GM18870 (cell line): ENCODE data around the gene ZNF680.
"Not testable (repeated sequence)": the region's sequence is repeated elsewhere in the genome, so short reads cannot be mapped to it uniquely, and the experiment has no call there.

Experiments
- ATAC-seq: cut with Tn5 transposase; IDR thresholded peaks from one replicate; pipeline ENCODE4 v1.9.1; 2021; ENCODE audit warnings: moderate library complexity; ENCODE audit not compliant: unreplicated experiment

Gene ZNF680

DNA sequence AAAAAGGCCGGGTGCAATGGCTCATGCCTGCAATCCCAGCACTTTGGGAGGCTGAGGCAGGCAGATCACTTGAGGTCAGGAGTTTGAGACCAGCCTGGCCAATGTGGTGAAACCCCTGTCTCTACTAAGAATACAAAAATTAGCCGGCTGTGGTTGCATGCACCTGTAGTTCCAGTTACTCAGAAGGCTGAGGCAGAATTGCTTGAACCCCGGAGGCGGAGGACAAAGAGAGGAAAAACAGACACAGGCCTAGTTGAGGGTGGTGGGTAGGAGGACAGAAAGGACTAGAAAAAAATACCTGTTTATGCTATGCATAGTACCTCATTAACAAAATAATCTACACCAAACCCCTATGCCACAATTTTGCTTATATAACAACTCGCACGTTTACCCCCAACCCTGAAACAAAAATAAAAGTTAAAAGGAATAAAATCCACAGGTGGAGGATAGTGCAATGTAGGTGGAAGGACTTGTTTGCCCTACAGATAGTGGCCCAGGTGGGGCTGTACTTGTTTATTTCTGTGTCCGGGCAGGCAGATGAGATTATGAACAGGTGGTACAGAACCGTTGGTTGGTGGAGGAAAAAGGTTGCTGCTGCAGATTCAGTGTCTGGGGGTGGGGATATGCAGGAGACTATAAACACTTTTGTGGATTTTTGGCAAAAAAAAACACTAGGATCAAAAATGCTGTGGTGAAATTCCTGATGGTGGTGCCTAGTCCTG lies 5.1 kb downstream of the ZNF680 start:
- ATAC-seq, result no peak

DNA sequence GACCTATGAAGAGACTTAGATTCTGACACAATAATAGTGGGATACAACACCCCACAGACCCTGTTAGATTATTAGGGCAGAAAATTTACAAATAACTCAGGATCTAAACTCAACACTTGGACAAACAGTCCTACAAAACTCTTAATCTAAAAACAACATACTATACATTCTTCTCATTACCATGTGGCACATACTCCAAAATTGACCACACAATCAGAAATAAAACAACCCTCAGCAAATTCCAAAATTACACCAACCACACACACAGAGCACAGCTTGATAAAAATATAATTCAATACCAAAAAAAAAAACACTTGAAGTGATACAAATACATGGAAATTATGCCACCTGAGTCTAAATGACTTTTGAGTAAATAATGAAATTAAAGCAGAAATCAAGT lies 7.8 kb downstream of the ZNF680 start:
- no peak for ATAC-seq

GRCh38 chr7:64554188-64554587 lies 8.7 kb downstream of the ZNF680 start:
- not testable (repeated sequence) for ATAC-seq

DNA sequence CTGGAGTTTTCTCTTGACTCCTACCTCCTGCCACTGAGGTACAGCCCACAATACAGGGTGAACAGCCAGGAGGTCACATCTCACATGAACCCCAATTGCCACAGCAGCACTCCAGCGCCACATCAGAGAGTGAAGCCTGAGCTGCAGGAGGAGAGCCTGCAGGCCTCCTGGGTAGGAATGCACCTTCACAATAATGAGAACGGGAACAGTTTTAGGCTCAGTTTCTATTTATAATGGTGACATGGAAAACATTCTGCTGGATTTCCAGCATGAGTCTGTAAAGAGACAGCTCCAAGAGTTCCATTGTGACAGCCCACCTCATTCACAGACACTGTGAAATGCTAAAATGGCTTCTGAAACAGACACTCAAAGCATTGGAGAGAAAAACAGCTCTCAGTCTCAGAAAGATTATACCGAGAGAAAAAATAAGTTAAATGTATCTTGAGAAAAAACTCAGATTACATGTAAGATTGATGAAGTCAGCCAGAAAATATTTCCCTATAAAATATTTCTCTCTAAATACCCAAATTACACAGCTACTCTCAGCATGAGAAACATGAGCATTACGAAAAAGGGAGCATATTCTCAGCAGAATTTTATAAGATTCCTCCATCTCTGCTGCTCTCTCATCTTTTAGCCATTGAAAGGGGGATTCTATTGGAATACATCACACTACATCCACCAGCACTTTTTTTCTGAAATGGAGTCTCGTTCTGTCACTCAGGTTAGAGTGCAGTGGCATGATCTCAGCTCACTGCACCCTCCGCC lies 11.3 kb downstream of the ZNF680 start:
- ATAC-seq, result no peak

DNA sequence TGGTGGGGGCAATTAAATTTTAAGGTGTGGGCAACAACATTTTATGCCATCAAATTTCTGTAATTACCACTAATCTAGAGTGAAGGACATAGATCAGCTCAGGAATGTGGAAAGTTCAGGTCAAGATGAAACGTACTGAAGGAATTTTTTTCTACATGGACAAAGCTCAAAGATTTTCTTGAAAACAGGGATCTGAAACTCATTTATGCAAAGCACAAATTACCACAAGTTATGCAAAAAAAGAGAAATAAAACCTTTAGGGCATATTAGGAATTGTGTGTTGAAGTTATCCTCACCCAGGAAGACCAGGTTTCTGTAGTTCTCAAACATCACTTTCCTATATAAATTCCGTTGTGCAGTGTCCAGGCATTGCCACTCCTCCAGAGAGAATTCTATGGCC lies 18.9 kb downstream of the ZNF680 start:
- ATAC-seq, result no peak

GRCh38 chr7:64541438-64542359 lies 21.2 kb downstream of the ZNF680 start:
- no peak for ATAC-seq

- ATAC-seq, result no peak
Observed at GRCh38 chr7:64533756-64534155, 29.1 kb downstream of the ZNF680 start.

- ATAC-seq, result no peak
Observed at GRCh38 chr7:64528770-64529169, 34.1 kb downstream of the ZNF680 start.

DNA sequence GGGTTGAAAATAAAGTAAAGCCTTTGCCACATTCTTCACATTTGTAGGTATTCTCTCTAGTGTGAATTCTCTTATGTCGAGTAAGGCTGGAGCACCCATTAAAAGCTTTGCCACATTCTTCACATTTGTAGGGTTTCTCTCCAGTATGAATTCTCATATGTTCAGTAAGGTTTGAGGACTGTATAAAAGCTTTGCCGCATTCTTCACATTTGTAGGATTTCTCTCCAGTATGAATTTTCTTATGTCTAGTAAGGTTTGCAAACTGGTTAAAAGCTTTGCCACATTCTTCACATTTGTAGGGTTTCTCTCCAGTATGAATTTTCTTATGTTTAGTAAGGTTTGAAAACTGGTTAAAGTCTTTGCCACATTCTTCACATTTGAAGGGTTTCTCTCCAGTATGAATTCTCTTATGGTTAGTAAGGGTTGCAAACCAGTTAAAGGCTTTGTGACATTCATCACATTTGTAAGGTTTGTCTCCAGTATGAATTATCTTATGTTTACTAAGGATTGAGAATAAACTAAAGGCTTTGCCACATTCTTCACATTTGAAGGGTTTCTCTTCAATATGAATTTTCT lies 41.4 kb downstream of the ZNF680 start:
- no peak for ATAC-seq

DNA sequence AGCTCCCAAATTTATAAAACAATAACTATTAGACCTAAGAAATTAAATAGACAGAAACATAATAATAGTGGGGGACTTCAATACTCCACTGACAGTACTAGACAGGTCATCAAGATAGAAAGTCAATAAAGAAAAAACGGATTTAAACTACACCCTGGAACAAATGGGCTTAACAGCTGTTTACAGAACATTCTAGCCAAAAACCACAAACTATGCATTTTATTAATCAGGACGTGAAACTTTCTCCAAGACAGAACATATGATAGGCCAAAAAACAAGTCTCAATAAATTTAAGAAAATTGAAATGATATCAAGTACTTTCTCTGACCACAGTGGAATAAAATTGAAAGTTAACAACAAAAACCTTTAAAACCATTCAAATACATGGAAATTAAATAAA lies 46.4 kb downstream of the ZNF680 start:
- no peak for ATAC-seq

DNA sequence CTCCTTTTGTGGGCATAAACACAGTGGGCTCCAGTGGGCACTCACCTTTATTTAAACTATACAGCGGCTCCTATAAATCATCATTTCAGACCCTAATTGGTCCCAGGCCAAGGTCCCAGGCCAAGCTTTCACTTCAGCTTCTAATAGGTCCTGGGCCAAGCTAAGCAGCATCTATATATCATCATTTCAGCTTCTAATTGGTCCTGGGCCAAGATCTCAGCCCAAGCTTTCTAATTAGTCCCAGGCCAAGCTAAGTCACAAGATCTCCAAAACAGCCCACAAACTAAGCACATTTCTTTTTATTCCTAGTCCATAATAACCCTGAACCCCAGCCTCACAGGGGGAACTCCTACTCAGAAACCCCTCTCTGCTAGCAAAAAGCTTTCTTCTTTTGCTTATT lies 47.1 kb downstream of the ZNF680 start:
- ATAC-seq, result no peak

DNA sequence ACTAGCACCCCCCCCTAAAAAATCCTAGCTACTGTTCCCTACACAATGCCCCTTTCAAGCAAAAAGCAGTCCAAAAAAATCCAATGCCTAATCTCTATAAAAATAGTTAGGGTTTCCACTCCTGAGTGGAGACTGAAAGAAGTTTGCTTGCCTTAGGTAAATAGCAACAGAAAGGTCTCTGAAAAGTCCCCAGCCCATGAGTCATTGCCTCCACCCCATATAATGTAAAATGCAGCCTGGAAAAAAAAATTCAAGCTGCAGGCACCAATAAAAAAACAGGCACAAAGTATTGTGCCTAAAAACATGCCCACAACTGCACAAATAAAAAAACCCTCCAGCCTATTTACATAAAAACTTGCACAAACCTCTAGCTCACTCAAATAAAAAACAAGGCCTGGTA lies 47.5 kb downstream of the ZNF680 start:
- ATAC-seq, result no peak

GRCh38 chr7:64509583-64509982 lies 53.3 kb downstream of the ZNF680 start:
- ATAC-seq, result no peak

DNA sequence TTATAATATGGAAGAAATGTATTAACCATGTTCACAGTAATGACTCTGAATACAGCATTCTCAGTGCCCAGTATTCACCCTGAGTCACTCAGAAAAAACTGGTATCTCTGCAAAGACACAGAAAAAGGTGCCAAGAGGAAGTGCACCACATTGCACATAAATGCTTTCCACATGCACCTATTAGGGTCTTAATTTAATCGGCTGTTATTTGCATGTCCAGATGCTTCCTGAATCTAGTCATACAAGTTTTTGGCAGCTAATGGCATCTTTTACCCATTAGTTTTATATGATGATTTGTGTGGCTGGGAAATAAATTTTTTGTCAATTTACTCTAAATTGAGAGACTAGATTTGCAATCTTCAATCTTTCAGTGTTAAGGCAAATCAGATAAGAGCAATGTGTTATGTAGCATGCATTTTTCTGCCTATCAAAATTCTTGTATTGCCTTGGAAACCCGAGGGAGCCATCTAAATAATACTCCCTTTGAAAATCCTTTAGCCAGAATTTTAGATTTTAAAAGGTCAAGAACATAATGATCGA lies 58.2 kb downstream of the ZNF680 start:
- no peak for ATAC-seq

- no peak for ATAC-seq
Observed at GRCh38 chr7:64498270-64498669, 64.6 kb downstream of the ZNF680 start.

DNA sequence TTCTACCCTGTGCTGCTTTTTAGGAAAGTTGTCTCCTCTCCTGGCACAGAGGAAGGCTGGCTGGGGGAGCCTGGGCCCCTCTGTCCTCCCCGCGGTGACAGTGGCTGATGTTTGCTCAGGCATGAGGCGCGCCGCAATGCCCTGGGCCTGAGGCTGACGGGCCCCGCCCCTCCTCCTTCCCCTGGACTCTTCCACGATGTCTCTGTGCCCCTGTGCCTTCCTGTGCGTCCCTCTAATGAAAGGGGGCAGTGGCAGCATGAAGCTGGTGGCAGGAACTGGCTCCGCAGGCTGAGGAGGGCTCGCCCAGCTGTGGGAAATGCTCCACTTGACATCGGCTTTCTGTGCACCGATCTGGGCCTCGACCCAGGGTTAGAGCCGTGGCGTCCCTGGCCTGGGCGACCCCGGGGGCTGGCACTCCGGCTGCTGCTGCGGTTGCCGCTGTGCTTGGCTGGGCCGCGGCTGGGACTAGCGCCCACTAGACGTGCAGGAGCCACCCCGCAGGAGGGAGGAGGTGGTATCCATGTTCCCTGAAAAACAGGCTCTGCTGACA lies 67.9 kb downstream of the ZNF680 start:
- ATAC-seq, result no peak

DNA sequence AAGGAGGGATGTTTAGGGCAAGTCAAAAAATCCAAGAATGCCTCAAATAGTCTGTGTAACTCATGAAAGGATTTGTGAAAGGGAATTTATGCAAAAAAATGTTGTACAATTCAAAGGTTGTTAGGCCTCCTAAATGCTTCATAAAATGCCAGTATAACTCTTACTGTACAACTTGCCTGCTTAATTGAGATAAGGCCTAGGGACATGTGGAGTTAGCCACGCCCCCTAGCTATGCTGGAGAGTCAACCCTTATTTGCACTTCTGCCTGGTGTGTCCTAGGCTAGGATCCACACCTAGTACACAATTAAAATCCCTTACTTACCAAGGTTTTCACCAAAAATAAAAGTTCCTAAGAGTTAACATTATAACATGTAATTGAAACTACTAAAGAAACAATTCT lies 77.2 kb downstream of the ZNF680 start:
- ATAC-seq, result no peak
